Panc1 (cell line): Measurements from ENCODE around the gene CD84.

ENCODE experiments used
- CTCF ChIP-seq: fragments of 450-650 bp; IDR thresholded peaks from 2 replicates; pipeline ENCODE4 v1.5.1; 2017; ENCODE audit warnings: mild to moderate bottlenecking
- POLR2AphosphoS5 ChIP-seq: IDR thresholded peaks from 2 replicates; pipeline ENCODE4 v1.6.1; 2012; ENCODE audit warnings: mild to moderate bottlenecking, low read depth, low read length, moderate library complexity
- TF ChIP-seq, protein P1 (sequence below), 2 experiments: IDR thresholded peaks; 2 replicates each; pipeline ENCODE4 v1.6.1; 2011 to 2012; ENCODE audit warnings: low read depth in 2 of 2, control low read depth in 1 of 2, low read length in 1 of 2, mild to moderate bottlenecking in 1 of 2, moderate library complexity in 1 of 2; ENCODE audit not compliant: insufficient read depth in 1 of 2

DNA sequence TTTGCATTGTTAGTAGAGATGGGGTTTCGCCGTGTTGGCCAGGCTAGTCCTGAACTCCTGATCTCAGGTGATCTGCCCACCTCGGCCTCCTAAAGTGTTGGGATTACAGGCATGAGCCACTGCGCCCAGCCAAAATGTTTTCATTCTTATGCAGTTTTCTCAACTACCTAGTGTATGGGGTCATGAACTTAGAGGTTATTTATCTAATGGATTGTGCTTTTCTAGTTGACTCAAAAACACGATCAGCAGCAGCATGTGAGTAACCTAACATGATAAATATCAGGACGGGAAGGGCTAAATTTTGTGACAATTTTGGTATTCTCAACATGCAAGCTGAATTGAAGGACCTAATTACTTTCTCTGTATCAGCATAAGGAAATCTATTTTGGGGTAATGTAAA lies 9.2 kb upstream of the CD84 start:
- TF ChIP-seq POLR2AphosphoS5 (no peak), CTCF (no peak)
- TF ChIP-seq, protein P1, sequence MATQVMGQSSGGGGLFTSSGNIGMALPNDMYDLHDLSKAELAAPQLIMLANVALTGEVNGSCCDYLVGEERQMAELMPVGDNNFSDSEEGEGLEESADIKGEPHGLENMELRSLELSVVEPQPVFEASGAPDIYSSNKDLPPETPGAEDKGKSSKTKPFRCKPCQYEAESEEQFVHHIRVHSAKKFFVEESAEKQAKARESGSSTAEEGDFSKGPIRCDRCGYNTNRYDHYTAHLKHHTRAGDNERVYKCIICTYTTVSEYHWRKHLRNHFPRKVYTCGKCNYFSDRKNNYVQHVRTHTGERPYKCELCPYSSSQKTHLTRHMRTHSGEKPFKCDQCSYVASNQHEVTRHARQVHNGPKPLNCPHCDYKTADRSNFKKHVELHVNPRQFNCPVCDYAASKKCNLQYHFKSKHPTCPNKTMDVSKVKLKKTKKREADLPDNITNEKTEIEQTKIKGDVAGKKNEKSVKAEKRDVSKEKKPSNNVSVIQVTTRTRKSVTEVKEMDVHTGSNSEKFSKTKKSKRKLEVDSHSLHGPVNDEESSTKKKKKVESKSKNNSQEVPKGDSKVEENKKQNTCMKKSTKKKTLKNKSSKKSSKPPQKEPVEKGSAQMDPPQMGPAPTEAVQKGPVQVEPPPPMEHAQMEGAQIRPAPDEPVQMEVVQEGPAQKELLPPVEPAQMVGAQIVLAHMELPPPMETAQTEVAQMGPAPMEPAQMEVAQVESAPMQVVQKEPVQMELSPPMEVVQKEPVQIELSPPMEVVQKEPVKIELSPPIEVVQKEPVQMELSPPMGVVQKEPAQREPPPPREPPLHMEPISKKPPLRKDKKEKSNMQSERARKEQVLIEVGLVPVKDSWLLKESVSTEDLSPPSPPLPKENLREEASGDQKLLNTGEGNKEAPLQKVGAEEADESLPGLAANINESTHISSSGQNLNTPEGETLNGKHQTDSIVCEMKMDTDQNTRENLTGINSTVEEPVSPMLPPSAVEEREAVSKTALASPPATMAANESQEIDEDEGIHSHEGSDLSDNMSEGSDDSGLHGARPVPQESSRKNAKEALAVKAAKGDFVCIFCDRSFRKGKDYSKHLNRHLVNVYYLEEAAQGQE (IDR thresholded peaks at IDR 0.05; ENCODE audit: insufficient read depth in 1 of 2, low read depth in 2 of 2, low read length in 1 of 2), result no peak
